Ovary (tissue), 9 donors: ENCODE results near the gene CACNA2D4. TPM values are rescaled to one million over a fixed set of nuclear protein-coding genes. Genes with fewer than 3 reads are reported as not detected.

Source experiments
- DNase-seq, 5 donors: peaks; one replicate each; pipeline ENCODE4 v3.0.0-alpha.2; 2019 to 2020
- H3K27ac ChIP-seq, 2 donors: fragments of 200-600 bp; one replicate each; pipeline versions ENCODE4 v1.5.1 to v1.8.0; 2019 to 2022
- H3K27me3 ChIP-seq: fragments of 200-600 bp; one replicate; pipeline ENCODE4 v1.8.0; 2022
- H3K36me3 ChIP-seq: fragments of 200-600 bp; sonication (generic); one replicate; pipeline ENCODE4 v1.5.1; 2019
- H3K4me1 ChIP-seq: one replicate; pipeline ENCODE4 v1.8.1; 2013; ENCODE audit warnings: mild to moderate bottlenecking, moderate library complexity; ENCODE audit not compliant: insufficient read depth
- H3K4me3 ChIP-seq: fragments of 200-600 bp; sonication (generic); one replicate; pipeline ENCODE4 v1.5.1; 2017
- H3K9me3 ChIP-seq, 2 donors: fragments of 200-600 bp in 1 of 2; sonication (generic) in 1 of 2; one replicate each; pipeline versions ENCODE4 v1.5.1 to v1.8.1; 2013 to 2019; ENCODE audit warnings: mild to moderate bottlenecking in 1 of 2, moderate library complexity in 1 of 2
- EP300 ChIP-seq: sonication (generic); formaldehyde crosslinking; IDR thresholded peaks from one replicate; pipeline ENCODE4 v1.6.1; 2017; ENCODE audit warnings: antibody characterized with exemption
- POLR2A ChIP-seq: fragments of 450-650 bp; IDR thresholded peaks from one replicate; pipeline ENCODE4 v1.6.1; 2017; ENCODE audit warnings: antibody characterized with exemption, mild to moderate bottlenecking, moderate library complexity
- WGBS, 3 donors: extraction: QIAGEN DNeasy Blood & Tissue Kit in 1 of 3; methylation state at CpG; one replicate each; pipeline versions ENCODE4 v1.1.5 to v1.1.7; 2013 to 2017; 5-methylcytosine and 5-hydroxymethylcytosine counted together
- intact Hi-C, 4 donors: fragments of 100-400 bp; cut with DNase I; formaldehyde crosslinking; loops; one replicate each; pipeline versions ENCODE4 v1.11.0 to v1.15.1; 2022 to 2023
- polyA plus RNA-seq, 2 donors: library from polyadenylated mRNA; stranded (reverse); fragments of 200-250 nt in 1 of 2; fragments of 350-450 nt in 1 of 2; fragmentation: Illumina TruSeq in 1 of 2; extraction: RNeasy Lipid Tissue Mini Kit (QIAGEN cat#74804) in 1 of 2; gene quantifications; one replicate each; pipeline ENCODE4 v1.2.3, GENCODE V29; 2013 to 2014
- total RNA-seq, 7 donors: library from RNA; depleted of rRNA in 2 of 7; stranded (reverse); fragments of >200 nt in 2 of 7; fragmentation: NEBNext Ultra II Directional in 3 of 7; extraction: Animal tissue kit (Norgen Biotek cat#: 25700) in 3 of 7; gene quantifications; one replicate each; pipeline versions ENCODE4 v1.1.0 to v1.2.4, GENCODE V29; 2016 to 2023
- TF ChIP-seq, protein P1 (sequence below), 3 donors: fragments of 450-650 bp in 2 of 3; fragments of 200-600 bp in 1 of 3; IDR thresholded peaks; one replicate each; pipeline versions ENCODE4 v1.5.1 to v1.8.0; 2016 to 2022; ENCODE audit warnings: antibody characterized with exemption in 3 of 3, mild to moderate bottlenecking in 1 of 3
- donor health status: DM: no; HTN: no; CAD: no; lungs with moderate emphysema.
- donor health status: DM: no; HTN: no; CAD: no.
- donor health status: Bipolar disorder and iron deficiency.
- donor health status: DM: yes; HTN: yes; CAD: no.
- donor health status: DM: no; HTN: no; CAD: no.
- donor health status: DM: yes; HTN: yes; CAD: no.

The CACNA2D4 gene
- total and polyA plus RNA-seq, 9 donors: 2.1 to 6.8 (median 3.2) TPM

GRCh38 chr12:1937481-1938224 lies 19.2 kb upstream of the CACNA2D4 start:
- Histone ChIP-seq H3K4me3 (no peak overlapping the region), H3K27me3 (no peaks in the 10 kb centered on the region), H3K4me1 (peaks cover 8% of the 10 kb centered on the region), H3K9me3 (no peaks in the 10 kb centered on the region), H3K36me3 (no peaks in the 10 kb centered on the region), H3K27ac (no peak overlapping the region)
- DNase-seq: no peak
- intact Hi-C loops: loop anchor here (2.0 to 10.0 kb wide), 5 partner anchors 140 to 303 kb away; no protein-coding TSS in a partner anchor
- 52 to 70% (median 56%) methylated on average over 12 of the region's 12 CpGs for WGBS, 3 donors
- TF ChIP-seq, protein P1, sequence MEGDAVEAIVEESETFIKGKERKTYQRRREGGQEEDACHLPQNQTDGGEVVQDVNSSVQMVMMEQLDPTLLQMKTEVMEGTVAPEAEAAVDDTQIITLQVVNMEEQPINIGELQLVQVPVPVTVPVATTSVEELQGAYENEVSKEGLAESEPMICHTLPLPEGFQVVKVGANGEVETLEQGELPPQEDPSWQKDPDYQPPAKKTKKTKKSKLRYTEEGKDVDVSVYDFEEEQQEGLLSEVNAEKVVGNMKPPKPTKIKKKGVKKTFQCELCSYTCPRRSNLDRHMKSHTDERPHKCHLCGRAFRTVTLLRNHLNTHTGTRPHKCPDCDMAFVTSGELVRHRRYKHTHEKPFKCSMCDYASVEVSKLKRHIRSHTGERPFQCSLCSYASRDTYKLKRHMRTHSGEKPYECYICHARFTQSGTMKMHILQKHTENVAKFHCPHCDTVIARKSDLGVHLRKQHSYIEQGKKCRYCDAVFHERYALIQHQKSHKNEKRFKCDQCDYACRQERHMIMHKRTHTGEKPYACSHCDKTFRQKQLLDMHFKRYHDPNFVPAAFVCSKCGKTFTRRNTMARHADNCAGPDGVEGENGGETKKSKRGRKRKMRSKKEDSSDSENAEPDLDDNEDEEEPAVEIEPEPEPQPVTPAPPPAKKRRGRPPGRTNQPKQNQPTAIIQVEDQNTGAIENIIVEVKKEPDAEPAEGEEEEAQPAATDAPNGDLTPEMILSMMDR (IDR thresholded peaks at IDR 0.05): no peak
- TF ChIP-seq POLR2A (no peak), EP300 (no peak)

- Histone ChIP-seq H3K36me3 (no peaks in the 10 kb centered on the region), H3K9me3 (no peaks in the 10 kb centered on the region), H3K27me3 (no peaks in the 10 kb centered on the region), H3K4me3 (no peak overlapping the region), H3K27ac (peak overlapping the region in 1 of 2 donors; percentile 40), H3K4me1 (peaks cover 8% of the 10 kb centered on the region)
- WGBS, 3 donors: 13 to 55% (median 46%) methylated on average over 25 of the region's 25 CpGs
- DNase-seq: peak; percentile 45 to 76 (median 67)
- TF ChIP-seq, protein P1 (IDR thresholded peaks at IDR 0.05): no peak
- no peak for TF ChIP-seq EP300
- no peak for TF ChIP-seq POLR2A
- intact Hi-C loops: loop anchor here (5.0 to 10.0 kb wide), 4 partner anchors 139 to 302 kb away; no protein-coding TSS in a partner anchor
Measured at GRCh38 chr12:1936406-1937320, 18.2 kb upstream of the CACNA2D4 start.

DNA sequence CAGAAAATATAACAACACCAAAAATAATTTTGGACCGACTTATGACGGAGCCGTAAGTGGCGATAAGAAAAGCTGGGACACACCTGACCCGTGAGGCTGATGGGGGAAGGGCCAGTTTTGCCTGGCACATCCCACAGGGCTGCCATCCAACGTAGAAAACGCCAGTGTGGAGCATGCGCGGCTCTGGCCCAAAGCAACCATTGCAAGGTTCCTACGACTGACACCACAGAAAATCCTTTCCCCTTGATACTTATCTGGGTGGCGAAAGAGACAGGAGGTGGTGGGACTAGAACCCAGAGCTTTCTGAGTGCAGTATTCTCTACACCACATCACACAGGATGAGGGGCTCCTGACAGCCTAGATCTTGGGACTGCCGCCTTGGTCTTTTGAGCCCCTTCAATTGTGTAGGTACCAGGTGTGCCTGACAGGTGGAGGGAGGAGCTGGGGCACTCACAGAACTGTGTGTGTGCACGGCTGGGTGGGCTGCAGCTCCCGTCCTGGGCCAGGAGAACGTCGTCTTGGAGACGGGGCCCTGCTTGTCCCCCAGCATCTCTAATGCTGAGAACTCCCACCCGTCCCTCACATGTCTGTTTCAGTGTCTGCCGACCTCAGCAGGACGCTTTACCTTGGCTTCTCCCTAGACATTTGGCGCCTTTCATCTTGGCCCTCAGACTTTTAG lies 17.4 kb upstream of the CACNA2D4 start:
- Histone ChIP-seq H3K4me3 (no peak overlapping the region), H3K4me1 (peaks cover 8% of the 10 kb centered on the region), H3K9me3 (no peaks in the 10 kb centered on the region), H3K36me3 (no peaks in the 10 kb centered on the region), H3K27ac (peak overlapping the region in 1 of 2 donors; percentile 40), H3K27me3 (no peaks in the 10 kb centered on the region)
- TF ChIP-seq POLR2A (no peak), EP300 (no peak)
- TF ChIP-seq, protein P1 (IDR thresholded peaks at IDR 0.05): no peak
- 56 to 67% (median 64%) methylated on average over 21 of the region's 21 CpGs for WGBS, 3 donors
- intact Hi-C loops: loop anchor here (5.0 to 10.0 kb wide), 4 partner anchors 139 to 301 kb away; no protein-coding TSS in a partner anchor
- DNase-seq: peak in 1 of 5 donors; percentile 20

DNA sequence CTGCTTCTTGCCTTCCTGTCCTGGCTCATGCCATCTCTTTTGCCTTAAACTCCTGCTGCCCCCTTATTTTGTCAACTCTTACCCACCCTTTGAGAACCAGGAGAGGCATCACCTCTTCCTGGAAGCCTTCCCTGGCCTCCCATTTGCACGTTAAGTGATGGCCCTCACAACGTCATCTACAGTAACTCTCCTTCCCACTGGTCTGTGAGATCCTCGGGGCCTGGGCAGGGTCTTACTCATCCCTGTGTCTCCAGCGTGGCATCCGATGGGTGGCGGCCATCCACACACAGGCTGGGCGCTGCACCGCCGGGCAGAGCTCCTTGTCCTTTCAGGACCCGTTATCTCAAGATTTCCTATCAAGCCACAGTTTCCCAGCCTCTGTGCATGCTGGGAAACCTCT lies 16.8 kb upstream of the CACNA2D4 start:
- Histone ChIP-seq H3K27ac (no peak overlapping the region), H3K36me3 (no peaks in the 10 kb centered on the region), H3K4me1 (peaks cover 8% of the 10 kb centered on the region), H3K9me3 (no peaks in the 10 kb centered on the region), H3K27me3 (no peaks in the 10 kb centered on the region), H3K4me3 (no peak overlapping the region)
- 80 to 87% (median 86%) methylated on average over 10 of the region's 10 CpGs for WGBS, 3 donors
- intact Hi-C loops: loop anchor here (5.0 to 10.0 kb wide), 4 partner anchors 138 to 300 kb away; no protein-coding TSS in a partner anchor
- peak in 1 of 5 donors; percentile 14 for DNase-seq
- TF ChIP-seq, protein P1 (IDR thresholded peaks at IDR 0.05): no peak
- TF ChIP-seq EP300 (no peak), POLR2A (no peak)
